GM10266 (cell line): ENCODE measurements around the gene RNF148.

Experiments used
- DNase-seq: peaks from one replicate; pipeline ENCODE4 v3.0.0; 2012; ENCODE audit errors: extremely low spot score
- CTCF ChIP-seq: IDR thresholded peaks from 2 replicates; pipeline ENCODE4 v1.5.1; 2012; ENCODE audit warnings: mild to moderate bottlenecking, low read depth; ENCODE audit not compliant: control insufficient read depth, insufficient read depth; ENCODE audit errors: missing control alignments

The RNF148 gene, protein sequence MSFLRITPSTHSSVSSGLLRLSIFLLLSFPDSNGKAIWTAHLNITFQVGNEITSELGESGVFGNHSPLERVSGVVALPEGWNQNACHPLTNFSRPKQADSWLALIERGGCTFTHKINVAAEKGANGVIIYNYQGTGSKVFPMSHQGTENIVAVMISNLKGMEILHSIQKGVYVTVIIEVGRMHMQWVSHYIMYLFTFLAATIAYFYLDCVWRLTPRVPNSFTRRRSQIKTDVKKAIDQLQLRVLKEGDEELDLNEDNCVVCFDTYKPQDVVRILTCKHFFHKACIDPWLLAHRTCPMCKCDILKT

GRCh38 chr7:122702872-122703510, at the start of gene RNF148:
TSS of gene RNF148 (minus strand) at chr7:122702922. CDS start at chr7:122702750, 172 bp downstream.
- TF ChIP-seq CTCF = no peak
- DNase-seq = no peak

DNA sequence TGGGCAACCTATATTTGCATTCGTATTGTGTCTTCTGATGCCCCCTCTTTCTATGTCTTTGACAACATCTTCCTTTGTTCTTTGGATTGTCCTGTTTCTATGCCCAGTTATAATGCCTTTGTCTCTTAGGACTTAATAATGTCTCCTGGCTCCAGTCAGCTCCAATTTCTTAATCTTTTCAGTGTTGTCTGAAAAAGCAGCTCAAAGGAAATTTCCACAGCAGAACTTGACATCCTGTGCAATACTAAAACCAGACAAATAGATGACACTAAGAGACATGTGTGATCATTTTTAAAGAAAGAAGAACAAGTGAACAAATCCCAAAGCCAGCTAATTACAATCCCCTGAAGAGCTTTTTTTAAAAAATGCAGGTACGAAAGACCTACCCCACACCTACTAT, 47.7 kb upstream of the RNF148 start:
- DNase-seq = no peak
- no peak for TF ChIP-seq CTCF

DNA sequence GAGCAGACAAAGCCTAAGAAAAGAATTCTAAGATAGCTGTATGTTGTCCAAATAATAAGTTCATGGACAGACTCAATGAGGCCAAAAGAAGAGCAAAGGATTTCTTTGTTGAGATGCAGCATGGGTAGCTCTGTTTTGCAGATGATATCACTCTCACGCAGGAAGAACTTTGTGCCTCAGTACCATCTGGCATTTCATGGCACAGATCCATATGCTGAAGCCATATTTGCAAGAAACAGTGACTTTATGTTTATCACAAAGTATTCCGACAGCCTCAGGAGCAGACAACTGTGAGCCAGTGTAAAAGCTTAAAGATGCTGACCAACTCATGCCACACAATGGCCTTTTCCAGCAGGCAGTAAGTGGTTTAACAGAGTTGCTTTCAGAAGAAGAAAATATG, 45.5 kb upstream of the RNF148 start:
- TF ChIP-seq CTCF = no peak
- DNase-seq = no peak

DNA sequence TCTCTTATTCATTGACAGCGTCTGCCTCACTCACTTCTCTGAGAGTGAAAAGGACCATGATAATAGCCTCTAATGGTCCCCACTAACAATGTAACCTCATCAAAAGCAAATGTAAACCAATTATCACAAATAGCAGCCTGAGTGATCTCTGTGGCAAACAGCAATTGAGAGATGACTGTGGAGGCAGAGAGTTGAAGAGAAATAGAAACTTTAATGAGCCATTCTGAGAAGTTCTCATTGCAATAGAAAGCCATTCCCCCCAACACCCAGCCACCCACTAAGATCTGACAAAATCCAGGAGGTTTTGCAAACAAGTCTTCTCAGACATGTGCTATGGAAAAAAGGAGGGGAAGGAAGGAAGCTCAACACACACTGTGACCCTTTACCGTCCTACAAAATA, 44.2 kb upstream of the RNF148 start:
- TF ChIP-seq CTCF = no peak
- no peak for DNase-seq

GRCh38 chr7:122743211-122743610, 40.5 kb upstream of the RNF148 start:
- no peak for DNase-seq

GRCh38 chr7:122738947-122739346, 36.2 kb upstream of the RNF148 start:
- no peak for TF ChIP-seq CTCF
- DNase-seq = no peak

More at GRCh38 chr7:122743211-122743610, 40.5 kb upstream of the RNF148 start:
- TF ChIP-seq CTCF = no peak

- no peak for TF ChIP-seq CTCF
- DNase-seq = no peak
Measured at GRCh38 chr7:122736183-122736582, 33.5 kb upstream of the RNF148 start.
